ENCODE results near the gene UTS2B.

- TF ChIP-seq CTCF (IDR thresholded peaks at IDR 0.05), result no peak
- no peak for TF ChIP-seq POLR2A (IDR thresholded peaks at IDR 0.05)
Measured at GRCh38 chr3:191294291-191294690, 36.0 kb downstream of the UTS2B start.
